NT2/D1 (cell line): ENCODE data around the gene ACOXL.

Source experiments
- SUZ12 ChIP-seq: IDR thresholded peaks from 2 replicates; pipeline ENCODE4 v1.6.1; 2011; ENCODE audit not compliant: insufficient read length, insufficient read depth; ENCODE audit errors: extremely low read depth
- YY1 ChIP-seq: IDR thresholded peaks from 2 replicates; pipeline ENCODE4 v1.6.1; 2011; ENCODE audit not compliant: insufficient read length, insufficient read depth

DNA sequence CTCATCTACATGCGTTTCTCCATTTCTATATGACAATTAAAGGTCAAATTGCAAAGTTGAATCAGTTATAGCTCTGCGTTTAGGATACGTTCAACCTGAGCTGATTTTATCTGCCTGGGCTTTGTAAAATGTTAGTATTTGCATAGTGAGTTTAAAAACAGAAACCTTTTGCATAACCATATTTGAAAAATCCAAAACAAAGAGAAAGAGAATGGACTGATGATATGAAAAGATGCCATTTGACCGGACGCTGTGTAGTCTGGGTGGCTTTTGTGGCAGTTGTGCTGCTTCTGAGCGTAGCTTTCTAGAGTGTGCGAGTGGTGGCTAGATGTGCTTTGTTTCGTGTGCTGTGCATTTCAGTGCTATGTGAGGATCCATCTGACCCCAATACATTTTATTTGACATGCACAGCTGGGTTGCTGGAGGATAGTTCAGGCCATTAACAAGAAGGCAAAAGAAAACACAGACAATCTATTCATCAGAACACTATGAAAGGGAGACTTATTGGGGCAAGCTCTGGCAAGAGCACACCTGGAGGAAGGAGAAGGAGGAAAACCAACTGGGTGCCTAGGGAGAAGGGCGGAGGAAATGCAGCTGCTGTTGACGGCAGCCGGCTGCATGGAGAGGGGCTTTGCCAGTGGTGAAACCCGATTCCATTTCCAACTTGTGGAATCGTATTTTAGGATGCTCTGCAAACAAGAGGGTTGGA lies 126.8 kb downstream of the ACOXL start:
- no peak for TF ChIP-seq SUZ12
- no peak for TF ChIP-seq YY1
